Liver (tissue), 3 donors: Measurements from ENCODE around the gene MRAP.

Experiments used
- ATF3 ChIP-seq: IDR thresholded peaks from 2 replicates; pipeline ENCODE4 v1.6.1; 2016; ENCODE audit warnings: antibody characterized with exemption
- CTCF ChIP-seq: fragments of 150-350 bp; IDR thresholded peaks from 2 replicates; pipeline ENCODE4 v1.5.1; 2017; ENCODE audit warnings: improper control_type of control experiment, low read depth, low read length; ENCODE audit not compliant: missing input control
- MAX ChIP-seq: IDR thresholded peaks from 2 replicates; pipeline ENCODE4 v1.6.1; 2016; ENCODE audit warnings: antibody characterized with exemption
- RAD21 ChIP-seq, 2 donors: IDR thresholded peaks; 2 replicates each; pipeline ENCODE4 v1.6.1; 2016; ENCODE audit warnings: antibody characterized with exemption in 2 of 2, mild to moderate bottlenecking in 2 of 2
- REST ChIP-seq: IDR thresholded peaks from 2 replicates; pipeline ENCODE4 v1.6.1; 2016; ENCODE audit warnings: antibody characterized with exemption, mild to moderate bottlenecking
- TAF1 ChIP-seq: conservative IDR thresholded peaks from 2 replicates; pipeline ENCODE4 v1.6.1; 2016; ENCODE audit warnings: antibody characterized with exemption, mild to moderate bottlenecking
- YY1 ChIP-seq: IDR thresholded peaks from 2 replicates; pipeline ENCODE4 v1.6.1; 2016; ENCODE audit warnings: antibody characterized with exemption, mild to moderate bottlenecking
- ZBTB33 ChIP-seq: IDR thresholded peaks from 2 replicates; pipeline ENCODE4 v1.6.1; 2016; ENCODE audit warnings: antibody characterized with exemption
- donor health status: healthy.
- donor health status: healthy.

- no peak for TF ChIP-seq CTCF
- TF ChIP-seq YY1: no peak
- TF ChIP-seq TAF1: no peak
- TF ChIP-seq ZBTB33: no peak
- TF ChIP-seq RAD21 (IDR thresholded peaks at IDR 0.05): no peak
- no peak for TF ChIP-seq MAX
- no peak for TF ChIP-seq REST
- no peak for TF ChIP-seq ATF3
Observed at GRCh38 chr21:32321480-32321879, 22.8 kb downstream of the MRAP start.
